Measurements from ENCODE around the gene FAM120B.
A peak's percentile ranks its signal among the peaks of the same experiment; 100 is the strongest.
"Not testable (repeated sequence)": the region's sequence is repeated elsewhere in the genome, so short reads cannot be mapped to it uniquely, and the experiment has no call there.

Gene FAM120B

DNA sequence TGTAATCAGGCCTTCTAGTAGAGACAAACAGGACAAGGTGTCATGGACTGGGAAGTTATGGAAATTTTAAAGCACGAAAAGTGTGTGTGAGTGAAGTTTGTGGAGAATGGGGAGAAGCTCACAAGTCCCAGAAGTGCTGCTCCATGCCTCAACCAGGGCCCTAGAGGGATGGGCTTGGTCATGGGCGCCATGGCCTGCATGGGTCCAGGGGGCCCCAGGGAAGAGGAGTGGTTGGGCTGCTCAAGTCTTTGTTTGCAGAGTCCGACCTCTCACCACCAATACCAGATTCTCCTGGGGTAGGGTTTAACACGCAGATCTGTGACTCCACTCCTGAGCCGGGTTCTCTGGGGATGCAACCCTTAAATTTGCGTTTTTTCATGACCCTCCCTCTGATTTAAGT, 88.4 kb downstream of the FAM120B start:
- no peak for FAIRE-seq

DNA sequence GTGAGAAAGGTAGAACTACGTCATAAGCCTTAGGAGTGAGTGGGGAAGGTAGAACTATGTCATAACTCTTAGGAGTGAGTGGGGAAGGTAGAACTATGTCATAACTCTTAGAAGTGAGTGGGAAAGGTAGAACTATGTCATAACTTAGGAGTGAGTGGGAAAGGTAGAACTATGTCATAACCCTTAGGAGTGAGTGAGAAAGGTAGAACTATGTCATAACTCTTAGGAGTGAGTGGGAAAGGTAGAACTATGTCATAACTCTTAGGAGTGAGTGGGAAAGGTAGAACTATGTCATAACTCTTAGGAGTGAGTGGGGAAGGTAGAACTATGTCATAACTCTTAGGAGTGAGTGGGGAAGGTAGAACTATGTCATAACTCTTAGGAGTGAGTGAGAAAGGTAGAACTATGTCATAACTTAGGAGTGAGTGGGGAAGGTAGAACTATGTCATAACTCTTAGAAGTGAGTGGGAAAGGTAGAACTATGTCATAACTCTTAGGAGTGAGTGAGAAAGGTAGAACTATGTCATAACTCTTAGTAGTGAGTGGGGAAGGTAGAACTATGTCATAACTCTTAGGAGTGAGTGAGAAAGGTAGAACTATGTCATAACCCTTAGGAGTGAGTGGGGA, 92.3 kb downstream of the FAM120B start:
- FAIRE-seq = not testable (repeated sequence)

DNA sequence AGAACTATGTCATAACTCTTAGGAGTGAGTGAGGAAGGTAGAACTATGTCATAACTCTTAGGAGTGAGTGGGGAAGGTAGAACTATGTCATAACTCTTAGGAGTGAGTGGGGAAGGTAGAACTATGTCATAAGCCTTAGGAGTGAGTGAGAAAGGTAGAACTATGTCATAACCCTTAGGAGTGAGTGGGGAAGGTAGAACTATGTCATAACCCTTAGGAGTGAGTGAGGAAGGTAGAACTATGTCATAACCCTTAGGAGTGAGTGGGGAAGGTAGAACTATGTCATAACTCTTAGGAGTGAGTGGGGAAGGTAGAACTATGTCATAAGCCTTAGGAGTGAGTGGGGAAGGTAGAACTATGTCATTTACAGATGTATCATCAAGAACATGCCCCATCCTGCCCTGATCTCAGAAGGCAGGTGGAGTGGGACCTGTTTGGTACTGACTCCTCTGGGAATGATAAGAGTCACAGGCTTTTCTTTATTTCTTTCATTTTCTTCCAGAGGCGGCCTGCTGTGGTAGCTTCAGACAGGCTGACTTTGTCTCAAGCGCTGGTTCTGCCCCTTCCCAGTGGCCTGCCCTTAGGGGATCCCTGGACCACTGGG, 93.5 kb downstream of the FAM120B start:
- FAIRE-seq = peak; percentile 87

DNA sequence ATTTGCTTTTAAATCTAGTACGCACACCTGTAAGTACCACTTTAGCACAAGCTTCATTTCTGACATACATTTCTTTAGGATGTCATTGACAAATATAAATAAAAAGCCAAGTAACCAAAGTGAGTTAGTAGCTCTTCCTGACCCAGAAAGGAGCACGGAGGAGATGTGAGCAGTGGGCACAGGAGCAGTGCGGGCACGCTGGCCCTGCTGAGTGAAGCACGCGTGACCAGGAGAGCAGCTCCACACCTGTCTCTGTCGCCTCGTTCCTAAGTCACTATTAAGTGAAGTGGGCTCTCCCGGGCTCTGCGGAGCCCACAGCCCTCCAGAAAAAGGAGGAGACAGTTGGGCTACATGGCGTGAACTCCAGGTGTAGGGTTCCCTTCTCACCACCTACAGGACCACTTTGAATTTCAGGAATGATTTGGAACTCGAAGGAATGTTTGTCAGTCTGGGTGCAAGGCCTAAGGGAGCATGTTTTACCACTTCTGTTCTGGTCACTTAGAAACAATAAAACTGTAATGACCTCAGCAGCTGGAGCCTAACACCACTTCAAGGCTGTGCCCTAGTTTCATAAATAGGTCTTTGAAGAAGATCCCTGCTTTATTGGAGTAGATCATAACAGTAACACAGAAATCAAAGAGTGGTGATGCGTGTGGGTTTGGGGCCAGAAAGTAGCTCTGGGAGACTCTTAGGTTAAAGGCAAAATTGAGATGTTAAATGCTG, 95.9 kb downstream of the FAM120B start:
- FAIRE-seq = no peak

DNA sequence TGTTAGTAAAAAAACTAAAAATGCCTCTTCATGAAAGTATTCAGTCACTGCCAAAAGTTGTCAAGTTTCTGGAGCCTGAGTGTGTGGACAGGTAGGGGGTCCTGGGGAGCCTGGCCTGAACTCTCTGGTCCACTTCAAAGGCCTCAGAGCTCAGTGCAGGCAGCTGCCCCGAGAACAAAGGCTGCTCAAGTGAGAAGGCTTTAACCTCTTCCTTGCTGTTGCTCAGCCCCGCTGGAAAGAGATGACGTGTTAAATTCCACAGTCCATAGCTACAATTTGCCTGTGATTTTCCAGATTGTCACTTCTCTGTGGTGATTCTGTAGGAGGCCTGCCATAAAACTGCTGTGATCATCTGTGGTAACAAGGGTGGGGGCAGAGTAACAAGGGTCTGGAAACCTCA, 96.9 kb downstream of the FAM120B start:
- no peak for FAIRE-seq

DNA sequence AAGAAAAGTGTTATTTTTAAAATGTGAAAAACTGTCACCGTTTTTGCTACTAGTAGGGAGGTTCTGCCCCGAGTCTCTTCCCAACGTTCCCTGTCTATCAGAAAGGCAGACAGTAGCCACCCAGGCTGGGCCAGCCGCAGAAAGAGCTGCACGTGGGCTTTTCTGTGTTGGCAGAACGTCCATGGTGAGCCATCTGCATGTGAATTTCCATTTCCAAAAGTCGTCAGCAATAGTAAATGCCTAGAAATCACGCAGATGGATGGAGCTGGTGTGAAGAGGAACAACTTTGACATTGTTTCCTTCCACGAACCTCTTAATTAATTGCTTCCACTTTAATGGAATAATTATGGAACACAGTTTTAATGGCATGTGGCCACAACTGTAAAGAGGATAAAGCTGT, 97.5 kb downstream of the FAM120B start:
- FAIRE-seq = no peak

DNA sequence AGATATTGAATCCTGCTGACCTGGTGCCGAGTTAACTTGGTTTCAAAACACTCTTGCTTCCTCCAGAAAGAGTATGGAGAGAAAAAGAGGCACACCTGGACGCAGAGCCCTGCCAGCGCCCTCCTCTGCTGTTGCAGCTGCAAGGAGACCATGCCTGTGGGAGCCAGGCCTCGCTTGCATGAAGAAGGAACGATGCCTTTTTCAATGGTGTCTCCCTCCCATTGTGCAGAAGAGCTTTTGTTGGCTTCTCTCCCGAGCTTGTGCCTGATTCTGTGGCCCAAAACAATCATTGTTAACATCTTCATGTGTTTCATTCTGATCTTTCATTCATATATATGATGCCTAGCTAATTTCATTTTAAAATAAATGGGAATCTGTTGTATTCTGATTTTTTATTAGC, 98.1 kb downstream of the FAM120B start:
- no peak for FAIRE-seq

DNA sequence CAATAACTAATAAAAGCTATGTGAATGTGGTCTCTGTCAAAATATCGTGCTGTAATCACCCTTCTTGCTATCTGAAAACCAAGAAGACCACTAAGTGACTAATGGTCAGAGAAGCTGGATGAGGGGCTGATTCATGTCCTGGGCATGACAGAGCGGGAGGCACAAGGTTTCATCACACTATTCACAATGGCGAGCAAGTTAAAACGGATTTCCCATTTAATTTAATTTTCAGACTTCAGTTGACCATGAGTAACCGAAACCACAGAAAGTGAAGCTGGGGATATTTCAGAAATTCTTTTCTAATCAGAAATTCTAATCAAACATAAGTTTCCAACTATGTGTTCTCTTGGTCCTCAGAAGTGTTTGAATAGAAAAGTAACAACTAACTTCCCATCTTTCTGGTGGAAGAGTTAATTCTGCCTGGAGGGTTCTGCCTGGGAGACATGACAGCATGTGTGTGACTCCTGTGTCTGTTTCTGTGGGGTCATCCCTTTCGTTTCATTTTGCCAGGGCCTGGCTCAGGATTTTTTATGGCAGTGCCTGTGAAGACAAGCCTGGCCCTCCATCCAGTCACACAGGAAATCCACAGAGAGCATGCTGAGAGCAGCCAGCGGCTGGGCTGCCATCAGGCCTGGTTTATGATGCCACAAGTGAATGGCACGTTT, 98.9 kb downstream of the FAM120B start:
- no peak for FAIRE-seq

DNA sequence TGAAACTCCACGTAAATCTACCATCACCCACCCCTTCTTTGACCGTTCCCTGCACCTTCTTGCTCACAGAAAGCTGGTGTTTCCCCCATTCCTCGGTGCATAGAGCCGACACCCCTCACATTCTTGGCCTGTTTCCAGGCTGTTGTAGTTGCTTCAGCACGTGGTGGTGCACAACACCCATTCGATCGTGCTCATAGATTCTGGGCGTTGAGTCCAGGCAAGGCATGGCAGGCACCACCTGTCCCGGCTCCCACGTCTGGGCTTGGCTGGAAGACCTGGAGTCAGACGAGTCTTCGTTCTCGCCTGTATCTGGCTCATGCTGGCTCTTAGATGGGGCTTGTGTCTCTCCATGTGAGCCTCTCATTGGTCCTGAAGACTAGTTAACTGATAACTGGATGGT, 100.6 kb downstream of the FAM120B start:
- no peak for FAIRE-seq

DNA sequence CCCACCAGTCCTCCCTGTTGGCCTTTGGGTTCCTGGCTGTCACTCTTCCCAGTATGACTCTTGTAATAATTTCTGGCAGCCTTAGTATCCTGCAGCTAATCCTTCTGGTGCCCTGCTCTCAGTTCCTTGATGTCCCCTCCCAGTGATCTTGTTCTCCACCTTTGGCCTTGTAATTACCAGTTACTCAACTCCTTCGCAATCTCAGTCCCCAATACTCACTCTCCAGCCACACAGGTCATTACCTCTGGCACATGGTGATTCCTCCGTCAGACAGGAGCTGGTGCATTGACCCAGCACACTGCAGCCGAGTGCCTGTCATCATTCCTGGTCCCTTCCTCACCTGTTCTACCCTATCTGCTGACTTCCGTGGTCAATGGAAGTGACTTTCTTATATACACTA, 101.4 kb downstream of the FAM120B start:
- FAIRE-seq = no peak

DNA sequence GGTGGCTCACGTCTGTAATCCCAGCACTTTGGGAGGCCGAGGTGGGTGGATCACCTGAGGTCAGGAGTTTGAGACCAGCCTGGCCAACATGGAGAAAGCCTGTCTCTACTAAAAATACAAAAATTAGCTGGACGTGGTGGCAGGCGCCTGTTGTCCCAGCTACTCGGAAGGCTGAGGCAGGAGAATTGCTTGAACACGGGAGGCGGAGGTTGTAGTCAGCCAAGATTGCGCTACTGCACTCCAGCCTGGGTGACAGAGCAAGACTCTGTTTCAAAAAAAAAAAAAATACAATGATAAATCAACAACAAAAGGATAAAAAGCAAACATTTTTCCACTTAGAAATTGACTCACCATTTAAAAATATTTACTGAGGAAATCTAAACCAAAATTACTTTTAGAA, 103.2 kb downstream of the FAM120B start:
- FAIRE-seq = not testable (repeated sequence)

DNA sequence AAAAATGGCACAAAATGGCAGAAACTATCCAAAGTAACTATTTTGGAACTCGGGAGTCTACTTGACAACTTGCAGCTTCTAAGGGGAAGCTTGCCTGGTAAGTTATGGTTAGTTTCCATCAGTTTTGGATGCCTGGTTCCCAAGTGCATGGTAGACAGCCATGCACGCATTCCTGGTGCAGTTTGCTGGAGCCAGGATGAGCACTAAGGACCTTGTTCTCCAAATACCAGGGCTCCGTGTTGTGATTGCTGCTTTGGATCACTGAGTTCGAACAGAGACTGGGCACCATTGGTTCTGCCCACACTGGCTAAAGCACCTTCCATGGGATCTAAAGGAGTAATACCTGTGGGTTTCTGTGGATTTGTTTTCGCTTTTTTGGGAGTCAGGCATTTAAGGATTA, 103.7 kb downstream of the FAM120B start:
- FAIRE-seq = no peak

DNA sequence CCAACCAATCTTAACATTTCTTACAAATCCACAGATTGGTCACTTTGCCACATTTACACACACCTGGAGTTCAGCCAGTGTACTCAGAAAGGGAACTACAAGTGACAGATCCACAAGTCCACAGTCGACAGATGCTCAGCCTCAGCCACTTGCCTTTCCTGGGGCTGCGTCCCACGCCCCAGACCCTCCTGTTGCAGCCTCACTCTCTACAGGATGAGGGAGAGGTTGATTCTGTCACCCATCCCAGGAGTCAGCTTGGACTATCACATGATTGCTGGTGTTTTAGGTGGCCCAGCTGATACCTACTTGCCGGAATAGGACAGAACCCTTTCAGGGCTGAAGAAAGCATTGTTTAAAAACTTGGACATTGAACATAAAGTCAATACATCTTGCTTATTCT, 108.8 kb downstream of the FAM120B start:
- FAIRE-seq = no peak

DNA sequence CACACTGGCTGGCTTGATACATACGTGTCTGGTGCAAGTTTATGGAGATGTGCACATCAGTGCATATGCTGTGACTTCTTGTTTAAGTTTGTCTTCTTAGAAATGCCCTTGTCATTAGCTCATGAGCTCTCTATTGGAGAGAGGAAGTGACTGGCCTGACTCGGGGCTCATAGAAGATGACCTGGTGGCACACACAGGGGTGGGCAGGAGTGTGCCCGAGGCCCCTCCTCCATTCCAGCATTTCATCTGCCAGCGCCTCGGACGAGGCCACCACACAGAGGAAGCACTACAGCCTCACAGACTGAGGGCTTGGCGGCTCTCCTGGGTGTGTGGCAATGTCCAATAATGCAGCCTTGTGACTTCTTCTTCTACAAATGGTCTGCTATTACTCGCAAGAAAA, 109.7 kb downstream of the FAM120B start:
- no peak for FAIRE-seq

DNA sequence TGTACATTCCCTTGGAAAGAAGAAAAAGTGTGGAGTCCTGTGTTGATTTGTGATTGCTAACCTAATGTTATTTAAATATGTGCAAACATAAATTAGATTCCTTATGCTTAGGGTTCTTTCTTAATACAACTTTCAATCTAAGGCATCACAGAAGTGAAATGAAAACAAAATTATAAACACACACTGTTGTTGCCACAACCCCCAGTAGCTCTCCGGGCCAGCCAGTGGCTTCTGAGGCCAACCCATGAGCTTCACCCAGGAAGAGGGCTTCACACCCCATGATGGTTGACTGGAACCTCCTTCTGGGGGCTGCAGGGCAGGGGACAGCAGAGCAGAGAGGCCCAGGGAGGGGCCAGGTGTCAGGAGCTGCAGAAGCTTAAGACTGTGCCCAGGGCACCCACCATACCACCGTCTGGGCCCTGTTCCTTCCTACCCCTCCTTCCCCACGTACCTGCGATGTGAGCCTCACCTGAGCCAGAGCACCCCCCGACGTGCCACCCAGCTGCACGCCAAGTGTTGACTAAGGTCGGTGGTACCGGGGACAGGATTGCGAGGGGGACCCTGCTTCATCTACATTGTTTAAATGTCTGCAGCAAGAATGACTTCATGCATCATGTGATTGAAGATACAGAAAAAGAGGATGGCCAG, 110.5 kb downstream of the FAM120B start:
- FAIRE-seq = no peak

DNA sequence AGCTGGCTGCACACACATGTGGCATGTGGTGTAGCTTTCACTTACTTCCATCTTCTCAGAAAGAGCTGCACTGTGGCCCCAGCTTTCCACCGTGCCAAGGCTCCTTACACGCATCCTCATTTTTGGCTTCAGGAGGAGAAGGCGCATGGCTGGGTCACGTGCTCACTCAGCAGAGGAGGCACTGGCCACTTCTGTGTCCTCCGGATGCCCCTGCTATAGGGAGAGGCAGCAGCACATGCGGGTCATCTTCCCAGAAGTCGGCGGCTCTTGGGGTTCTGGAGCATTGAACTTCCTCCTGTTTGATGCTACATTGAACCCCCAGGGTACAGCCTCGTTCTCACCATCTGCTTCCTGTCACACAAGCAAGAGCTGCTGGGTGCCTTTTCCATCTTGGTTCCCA, 111.3 kb downstream of the FAM120B start:
- no peak for FAIRE-seq

DNA sequence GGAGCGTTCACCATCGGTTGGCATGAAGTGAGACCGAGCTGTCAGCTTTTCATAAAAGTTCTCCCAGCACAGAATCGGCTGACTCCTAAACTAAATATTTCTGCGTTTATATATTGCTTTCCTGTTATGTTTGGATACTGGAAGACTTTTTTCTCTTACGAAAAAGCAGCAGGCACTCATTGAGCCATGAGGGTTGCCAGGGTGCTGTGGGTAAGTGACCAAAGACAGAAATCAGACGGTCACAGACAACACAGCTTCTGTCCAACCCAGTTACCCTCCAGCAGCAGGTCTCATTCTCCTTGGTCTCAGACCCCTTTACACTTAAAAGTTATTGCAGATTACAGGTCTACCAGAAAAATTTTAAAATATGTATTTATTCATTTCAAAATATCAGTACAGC, 113.7 kb downstream of the FAM120B start:
- FAIRE-seq = no peak

DNA sequence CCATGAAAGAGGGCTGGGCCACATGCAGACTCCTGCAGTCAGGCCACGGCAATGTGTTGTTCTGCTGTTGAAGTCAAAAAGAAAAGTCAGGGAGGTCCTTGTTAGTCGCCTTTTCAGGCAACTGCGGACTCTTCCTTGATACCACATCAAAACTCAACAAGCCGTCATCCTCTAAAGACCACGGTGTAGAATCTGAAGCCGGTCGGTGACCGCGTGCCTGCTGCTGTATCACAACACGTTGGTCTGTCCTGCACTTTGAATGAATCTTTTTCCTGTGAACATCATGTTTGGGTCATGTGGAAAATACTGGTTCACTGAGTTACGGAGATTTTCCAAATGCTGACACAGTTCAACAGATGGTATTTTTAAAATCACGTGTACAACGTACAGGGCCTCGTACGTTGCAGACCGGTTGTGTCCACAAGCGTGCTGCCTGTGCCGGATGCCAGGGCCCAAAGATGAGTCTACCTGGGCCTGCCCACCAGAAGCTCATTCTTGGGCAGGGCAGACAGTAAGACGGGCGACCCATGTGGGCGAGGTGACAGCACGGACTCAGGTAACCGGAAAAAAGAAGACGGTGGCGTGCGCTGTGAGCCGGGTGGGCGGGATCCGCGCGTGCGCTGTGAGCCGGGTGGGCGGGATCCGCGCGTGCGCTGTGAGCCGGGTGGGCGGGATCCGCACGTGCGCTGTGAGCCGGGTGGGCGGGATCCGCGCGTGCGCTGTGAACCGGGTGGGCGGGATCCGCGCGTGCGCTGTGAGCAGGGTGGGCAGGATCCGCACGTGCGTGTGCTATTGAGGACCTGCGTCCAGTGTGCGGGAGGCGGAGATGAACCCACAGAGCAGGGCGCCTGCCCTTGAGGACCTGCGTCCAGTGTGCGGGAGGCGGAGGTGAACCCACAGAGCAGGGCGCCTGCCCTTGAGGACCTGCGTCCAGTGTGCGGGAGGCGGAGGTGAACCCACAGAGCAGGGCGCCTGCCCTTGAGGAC, 114.5 kb downstream of the FAM120B start:
- FAIRE-seq = no peak

DNA sequence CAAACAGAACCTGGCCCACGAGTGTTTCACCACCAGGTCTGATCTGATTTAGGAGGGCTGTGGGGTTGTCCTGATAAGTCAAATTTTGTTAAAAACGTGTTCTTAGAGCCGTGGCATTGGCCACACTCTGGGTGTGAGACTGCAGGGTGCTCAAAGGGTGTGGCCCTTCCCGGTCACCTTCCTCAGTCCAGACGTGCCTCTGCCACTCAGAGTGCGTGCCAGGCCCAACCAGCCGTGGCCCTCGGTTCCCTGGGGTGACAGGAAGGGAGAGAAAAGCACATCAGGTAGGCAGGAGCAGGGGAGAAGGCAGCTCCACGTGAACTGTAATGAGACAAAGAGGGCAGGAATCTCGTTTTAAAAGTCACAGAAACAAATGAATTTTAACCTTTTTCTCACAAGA, 115.4 kb downstream of the FAM120B start:
- FAIRE-seq = no peak

DNA sequence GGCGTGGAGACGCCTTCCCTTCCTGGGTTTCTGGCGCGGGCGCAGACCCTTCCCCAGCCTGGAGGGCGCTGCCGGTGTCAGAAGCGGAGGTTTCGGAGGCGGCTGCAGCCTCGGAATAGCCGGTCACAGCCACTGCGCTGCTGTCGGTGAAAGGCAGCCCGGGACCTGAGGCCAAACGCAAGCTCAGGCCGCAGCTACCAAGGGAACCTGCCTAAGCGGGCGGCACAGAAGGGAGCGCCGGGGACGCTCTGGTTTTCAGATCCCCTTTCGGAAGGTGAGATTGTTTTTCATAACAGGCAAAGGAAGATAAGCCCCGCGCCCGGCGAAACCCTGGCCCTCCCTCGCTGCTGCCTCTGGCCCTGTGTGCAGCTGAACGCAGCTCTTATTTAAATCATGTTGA, 116.5 kb downstream of the FAM120B start:
- no peak for FAIRE-seq

DNA sequence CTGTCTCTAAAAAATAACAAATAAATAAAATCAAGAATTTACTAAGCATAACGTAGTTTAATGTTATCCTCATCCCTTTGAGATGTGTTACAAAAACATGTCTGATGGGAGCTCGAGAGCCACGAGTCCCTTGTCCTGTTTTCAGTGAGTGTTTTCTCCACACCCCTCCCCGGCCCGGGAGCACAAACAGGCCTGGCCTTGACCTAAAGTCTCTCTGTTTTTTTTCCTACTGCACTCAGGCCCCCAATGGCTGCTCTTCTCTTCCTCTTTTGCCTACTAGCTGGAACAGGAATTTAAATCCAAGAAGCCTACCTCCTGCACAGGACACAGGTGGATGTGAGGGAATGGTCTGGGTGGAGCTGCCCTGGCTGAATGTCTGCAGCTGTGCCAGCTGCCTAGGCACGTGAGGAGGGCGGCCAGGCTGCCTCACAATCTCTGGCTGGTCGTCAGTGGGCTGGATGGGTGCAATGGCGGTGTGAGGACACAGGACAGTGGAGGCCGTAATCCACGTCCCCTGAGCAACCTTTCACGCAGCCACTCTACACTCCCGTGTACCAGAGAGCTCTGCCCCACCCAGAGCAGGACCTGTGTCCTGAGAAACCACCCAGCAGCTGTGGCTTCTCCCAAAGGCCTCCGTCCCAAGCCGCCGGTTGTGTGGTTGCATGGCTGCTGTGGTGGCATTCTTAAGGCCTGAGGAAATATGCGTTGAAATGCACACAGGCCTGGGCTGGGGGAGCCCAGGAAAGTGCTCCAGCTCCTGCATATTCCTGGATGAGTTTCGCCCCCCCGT, 117.5 kb downstream of the FAM120B start:
- FAIRE-seq = no peak

All from G401.6 (cell line).